Measurements from ENCODE around the gene CTRB1.

The CTRB1 gene

DNA sequence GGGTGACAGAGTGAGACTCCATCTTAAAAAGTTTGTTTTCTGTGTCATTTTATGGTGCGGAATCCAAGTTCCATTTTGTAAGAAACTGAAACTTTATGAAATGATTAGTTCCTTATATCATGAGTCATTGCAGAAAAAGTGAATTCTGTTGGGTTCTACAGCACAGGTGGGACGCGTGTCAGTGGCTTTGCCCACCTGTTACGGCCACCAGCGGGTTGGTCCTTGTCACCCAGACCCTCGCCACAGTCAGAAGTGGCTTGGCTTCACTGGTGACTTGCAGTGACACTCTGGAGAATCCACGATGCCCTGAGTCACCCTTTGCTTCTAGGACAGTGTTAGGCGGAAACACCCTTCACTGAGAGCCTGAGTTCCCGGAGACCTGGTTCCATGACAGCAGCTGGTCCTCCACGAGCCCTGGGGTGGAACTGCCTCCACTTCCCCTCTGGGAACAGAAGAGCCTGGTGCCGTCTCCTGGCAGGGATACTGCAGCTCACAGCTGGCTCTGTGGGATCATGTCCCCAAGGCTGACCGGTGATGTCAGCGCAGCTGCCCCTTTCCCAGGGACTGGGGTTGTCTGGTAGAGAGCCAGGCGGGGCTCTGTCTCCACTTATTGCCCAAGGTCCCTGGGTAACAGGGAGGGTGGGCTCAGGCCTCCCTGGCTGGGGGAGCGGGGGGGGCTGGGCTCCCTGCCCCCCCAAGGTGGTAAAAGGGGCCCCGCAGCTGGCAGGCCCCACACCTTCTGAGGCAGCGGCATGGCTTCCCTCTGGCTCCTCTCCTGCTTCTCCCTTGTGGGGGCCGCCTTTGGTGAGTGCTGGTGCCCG, at the start of gene CTRB1:
Gene CTRB1 (plus strand): TSS at position 733 of the 821 bp plus-strand sequence. CDS start 20 bp downstream, at position 753.
- no peaks in the 10 kb centered on the region for H3K27me3 ChIP-seq (ENCODE audit: insufficient read depth, low read length)
- H3K27ac ChIP-seq (ENCODE audit: low read depth, low read length), result no peak within 1 kb of the TSS
- H3K36me3 ChIP-seq (ENCODE audit: insufficient read depth, low read length), result no peaks in the 10 kb centered on the region
- no peak within 1 kb of the TSS for H2AFZ ChIP-seq (ENCODE audit: low read length, unreplicated experiment)
- H3K4me3 ChIP-seq (ENCODE audit: low read depth, low read length), result no peak within 1 kb of the TSS
- peaks cover 3% of the 10 kb centered on the region for H3K4me1 ChIP-seq (ENCODE audit: control insufficient read depth, insufficient read depth, low read length, unreplicated experiment)
- no peaks in the 10 kb centered on the region for H3K79me2 ChIP-seq (ENCODE audit: control insufficient read depth, insufficient read depth, low read length, unreplicated experiment)

DNA sequence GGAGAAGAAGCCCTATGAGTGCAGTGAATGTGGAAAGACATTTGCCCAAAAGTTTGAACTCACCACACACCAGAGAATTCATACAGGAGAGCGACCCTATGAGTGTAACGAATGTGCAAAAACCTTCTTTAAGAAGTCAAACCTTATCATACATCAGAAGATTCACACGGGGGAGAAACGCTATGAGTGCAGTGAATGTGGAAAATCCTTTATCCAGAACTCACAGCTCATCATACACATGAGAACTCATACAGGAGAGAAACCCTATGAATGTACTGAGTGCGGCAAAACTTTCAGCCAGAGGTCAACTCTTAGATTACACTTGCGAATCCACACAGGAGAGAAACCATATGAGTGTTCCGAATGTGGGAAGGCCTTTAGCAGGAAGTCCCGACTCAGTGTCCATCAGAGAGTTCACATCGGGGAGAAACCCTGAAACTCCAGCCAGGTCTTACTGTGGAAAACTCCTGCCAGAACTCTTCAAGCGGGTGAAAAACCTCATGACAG, 48.8 kb upstream of the CTRB1 start:
- Histone ChIP-seq H3K4me3 (ENCODE audit: low read depth, low read length) (no peak overlapping the region), H3K4me1 (ENCODE audit: control insufficient read depth, insufficient read depth, low read length, unreplicated experiment) (no peaks in the 10 kb centered on the region), H3K79me2 (ENCODE audit: control insufficient read depth, insufficient read depth, low read length, unreplicated experiment) (no peaks in the 10 kb centered on the region), H3K36me3 (ENCODE audit: insufficient read depth, low read length) (peaks cover 71% of the 10 kb centered on the region), H3K27me3 (ENCODE audit: insufficient read depth, low read length) (no peaks in the 10 kb centered on the region), H2AFZ (ENCODE audit: low read length, unreplicated experiment) (no peak overlapping the region), H3K27ac (ENCODE audit: low read depth, low read length) (no peak overlapping the region)

DNA sequence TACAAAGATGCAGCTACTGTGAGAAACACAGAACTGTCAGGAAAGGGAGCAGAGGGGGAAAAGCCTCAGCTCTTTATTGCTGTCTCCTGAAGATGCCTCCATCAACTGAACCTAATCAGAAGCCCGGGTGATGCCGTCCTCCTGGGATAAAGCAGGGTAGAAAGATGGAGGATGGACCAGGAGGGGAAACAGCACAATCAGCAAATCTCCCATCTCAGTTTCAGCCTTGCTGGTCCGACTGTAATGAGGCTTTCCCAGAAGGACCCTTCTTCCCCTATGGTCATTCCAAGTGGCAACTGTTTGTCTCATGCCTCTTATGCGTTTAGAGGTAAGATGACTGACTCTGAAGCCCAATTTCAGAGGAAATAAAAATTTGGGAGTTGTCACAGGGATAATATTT, 46.2 kb upstream of the CTRB1 start:
- Histone ChIP-seq H3K36me3 (ENCODE audit: insufficient read depth, low read length) (peaks cover 49% of the 10 kb centered on the region), H3K79me2 (ENCODE audit: control insufficient read depth, insufficient read depth, low read length, unreplicated experiment) (no peaks in the 10 kb centered on the region), H2AFZ (ENCODE audit: low read length, unreplicated experiment) (no peak overlapping the region)

DNA sequence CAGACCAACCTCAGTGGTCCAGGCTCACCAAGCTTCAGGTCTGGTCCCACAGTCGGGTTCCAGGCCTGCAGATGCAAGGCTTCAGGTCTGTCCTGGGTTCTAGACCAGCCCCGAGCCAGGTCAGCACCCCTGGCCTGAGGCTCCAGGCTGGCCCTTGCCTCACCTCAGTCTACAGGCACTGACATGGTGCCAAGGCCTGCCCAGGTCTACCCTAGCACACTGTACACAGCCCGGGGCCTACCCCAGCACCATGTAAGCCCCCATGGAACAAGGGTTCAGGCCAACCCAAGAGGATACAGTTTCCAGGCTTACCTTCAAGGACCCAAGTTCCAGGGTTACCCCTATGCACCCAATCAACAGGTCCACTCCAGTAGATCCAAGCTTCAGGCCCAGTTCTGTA, 43.7 kb upstream of the CTRB1 start:
- H3K4me1 ChIP-seq (ENCODE audit: control insufficient read depth, insufficient read depth, low read length, unreplicated experiment), result no peaks in the 10 kb centered on the region
- no peaks in the 10 kb centered on the region for H3K27me3 ChIP-seq (ENCODE audit: insufficient read depth, low read length)
- H3K79me2 ChIP-seq (ENCODE audit: control insufficient read depth, insufficient read depth, low read length, unreplicated experiment), result no peaks in the 10 kb centered on the region
- no peak overlapping the region for H3K4me3 ChIP-seq (ENCODE audit: low read depth, low read length)
- peaks cover 24% of the 10 kb centered on the region for H3K36me3 ChIP-seq (ENCODE audit: insufficient read depth, low read length)
- no peak overlapping the region for H2AFZ ChIP-seq (ENCODE audit: low read length, unreplicated experiment)
- H3K27ac ChIP-seq (ENCODE audit: low read depth, low read length), result no peak overlapping the region

More for the DNA sequence above, 46.2 kb upstream of the CTRB1 start:
- Histone ChIP-seq H3K27ac (ENCODE audit: low read depth, low read length) (no peak overlapping the region), H3K4me1 (ENCODE audit: control insufficient read depth, insufficient read depth, low read length, unreplicated experiment) (no peaks in the 10 kb centered on the region), H3K4me3 (ENCODE audit: low read depth, low read length) (no peak overlapping the region), H3K27me3 (ENCODE audit: insufficient read depth, low read length) (no peaks in the 10 kb centered on the region)

DNA sequence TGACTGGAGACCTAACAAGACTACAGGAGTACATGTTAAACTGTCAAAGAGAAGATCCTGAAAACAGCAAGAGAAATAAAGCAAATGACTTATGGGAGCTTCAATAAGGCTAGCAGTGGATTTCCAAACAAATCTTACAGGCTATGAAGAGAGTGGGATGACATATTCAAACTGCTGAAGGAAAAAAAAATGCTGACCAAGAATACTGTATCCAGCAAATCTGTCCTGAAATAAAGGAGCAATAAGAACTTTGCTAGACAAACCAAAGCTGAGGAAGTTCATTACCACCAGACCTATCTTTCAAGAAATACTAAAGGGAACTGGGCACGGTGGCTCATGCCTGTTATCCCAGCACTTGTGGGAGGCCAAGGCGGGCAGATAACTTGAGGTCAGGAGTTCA, 41.9 kb upstream of the CTRB1 start:
- Histone ChIP-seq H2AFZ (ENCODE audit: low read length, unreplicated experiment) (no peak overlapping the region), H3K4me1 (ENCODE audit: control insufficient read depth, insufficient read depth, low read length, unreplicated experiment) (no peaks in the 10 kb centered on the region), H3K27ac (ENCODE audit: low read depth, low read length) (no peak overlapping the region), H3K36me3 (ENCODE audit: insufficient read depth, low read length) (peaks cover 5% of the 10 kb centered on the region; the same call in 1 of the 2 replicates), H3K4me3 (ENCODE audit: low read depth, low read length) (no peak overlapping the region), H3K27me3 (ENCODE audit: insufficient read depth, low read length) (peaks cover 7% of the 10 kb centered on the region; the same call in 1 of the 2 replicates), H3K79me2 (ENCODE audit: control insufficient read depth, insufficient read depth, low read length, unreplicated experiment) (no peaks in the 10 kb centered on the region)

DNA sequence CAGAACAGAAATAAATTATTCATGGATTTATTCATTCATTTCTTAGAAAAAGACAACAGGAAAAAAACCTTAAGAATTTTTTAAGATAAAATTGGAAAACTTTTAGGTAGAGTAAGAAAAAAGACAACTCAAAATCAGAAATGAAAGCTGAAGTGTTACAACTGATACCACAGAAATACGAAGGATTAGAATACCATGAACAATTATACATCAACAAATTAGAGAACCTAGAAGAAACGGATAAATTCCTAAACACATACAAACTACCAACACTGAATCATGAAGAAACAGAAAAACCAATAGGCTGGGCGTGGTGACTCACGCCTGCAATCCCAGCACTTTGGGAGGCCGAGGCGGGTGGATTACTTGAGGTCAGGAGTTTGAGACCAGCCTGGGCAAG, 39.6 kb upstream of the CTRB1 start:
- Histone ChIP-seq H3K4me1 (ENCODE audit: control insufficient read depth, insufficient read depth, low read length, unreplicated experiment) (no peaks in the 10 kb centered on the region), H3K27me3 (ENCODE audit: insufficient read depth, low read length) (peaks cover 16% of the 10 kb centered on the region; the same call in 1 of the 2 replicates), H3K79me2 (ENCODE audit: control insufficient read depth, insufficient read depth, low read length, unreplicated experiment) (no peaks in the 10 kb centered on the region), H2AFZ (ENCODE audit: low read length, unreplicated experiment) (no peak overlapping the region), H3K4me3 (ENCODE audit: low read depth, low read length) (no peak overlapping the region), H3K36me3 (ENCODE audit: insufficient read depth, low read length) (no peaks in the 10 kb centered on the region), H3K27ac (ENCODE audit: low read depth, low read length) (no peak overlapping the region)

DNA sequence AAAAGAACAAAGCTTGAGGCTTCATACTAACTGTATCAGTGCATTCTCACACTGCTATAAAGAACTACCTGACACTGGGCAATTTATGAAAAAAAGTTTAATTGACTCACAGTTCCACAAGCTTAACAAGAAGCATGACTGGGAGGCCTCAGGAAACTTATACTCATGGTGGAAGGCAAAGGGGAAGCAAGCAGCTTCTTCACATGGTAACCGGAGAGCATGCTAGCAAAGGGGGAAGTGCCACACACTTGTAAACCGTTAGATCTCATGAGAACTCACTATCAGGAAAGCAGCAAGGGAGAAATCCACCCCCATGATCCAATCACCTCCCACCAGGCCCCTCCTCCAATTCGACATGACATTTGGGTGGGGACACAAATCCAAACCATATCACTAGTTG, 37.2 kb upstream of the CTRB1 start:
- no peaks in the 10 kb centered on the region for H3K79me2 ChIP-seq (ENCODE audit: control insufficient read depth, insufficient read depth, low read length, unreplicated experiment)
- H3K36me3 ChIP-seq (ENCODE audit: insufficient read depth, low read length), result no peaks in the 10 kb centered on the region
- H3K4me1 ChIP-seq (ENCODE audit: control insufficient read depth, insufficient read depth, low read length, unreplicated experiment), result no peaks in the 10 kb centered on the region
- H3K27me3 ChIP-seq (ENCODE audit: insufficient read depth, low read length), result peaks cover 16% of the 10 kb centered on the region; the same call in 1 of the 2 replicates
- no peak overlapping the region for H2AFZ ChIP-seq (ENCODE audit: low read length, unreplicated experiment)
- H3K27ac ChIP-seq (ENCODE audit: low read depth, low read length), result no peak overlapping the region
- H3K4me3 ChIP-seq (ENCODE audit: low read depth, low read length), result no peak overlapping the region

DNA sequence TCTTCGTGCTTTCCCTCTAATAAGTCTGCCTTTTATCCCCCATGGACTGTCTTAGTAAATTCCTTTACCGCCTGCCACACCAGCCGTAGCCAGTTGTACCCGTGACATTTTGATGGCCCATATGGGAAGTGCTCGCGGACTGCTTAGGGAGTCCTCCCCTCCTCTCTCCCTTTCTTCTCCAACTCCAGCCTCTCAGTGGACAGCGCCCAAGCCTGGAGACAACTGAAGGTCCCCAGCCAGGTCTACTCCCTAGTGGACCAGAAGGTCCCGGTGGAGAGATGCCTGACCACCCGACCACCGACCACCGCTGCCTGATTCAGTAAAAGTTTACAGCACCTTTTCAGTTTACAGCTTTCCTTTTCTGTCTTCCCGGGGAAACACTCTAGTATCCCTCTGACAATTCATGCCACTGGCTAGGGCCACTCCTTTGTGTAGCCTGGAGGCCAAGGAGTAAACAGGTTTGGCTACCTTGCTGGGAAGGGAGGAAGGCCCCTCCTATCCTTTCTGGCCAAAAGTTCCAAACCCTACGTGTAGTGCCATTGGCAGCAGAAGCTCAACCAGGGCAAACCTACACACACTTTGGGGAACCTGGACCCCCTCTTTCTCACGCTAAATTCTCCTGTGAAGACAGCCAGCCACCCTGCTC, 29.8 kb upstream of the CTRB1 start:
- Histone ChIP-seq H3K36me3 (ENCODE audit: insufficient read depth, low read length) (no peaks in the 10 kb centered on the region), H3K79me2 (ENCODE audit: control insufficient read depth, insufficient read depth, low read length, unreplicated experiment) (no peaks in the 10 kb centered on the region), H2AFZ (ENCODE audit: low read length, unreplicated experiment) (no peak overlapping the region), H3K4me1 (ENCODE audit: control insufficient read depth, insufficient read depth, low read length, unreplicated experiment) (no peaks in the 10 kb centered on the region), H3K4me3 (ENCODE audit: low read depth, low read length) (no peak overlapping the region), H3K27ac (ENCODE audit: low read depth, low read length) (no peak overlapping the region), H3K27me3 (ENCODE audit: insufficient read depth, low read length) (peaks cover 21% of the 10 kb centered on the region)

DNA sequence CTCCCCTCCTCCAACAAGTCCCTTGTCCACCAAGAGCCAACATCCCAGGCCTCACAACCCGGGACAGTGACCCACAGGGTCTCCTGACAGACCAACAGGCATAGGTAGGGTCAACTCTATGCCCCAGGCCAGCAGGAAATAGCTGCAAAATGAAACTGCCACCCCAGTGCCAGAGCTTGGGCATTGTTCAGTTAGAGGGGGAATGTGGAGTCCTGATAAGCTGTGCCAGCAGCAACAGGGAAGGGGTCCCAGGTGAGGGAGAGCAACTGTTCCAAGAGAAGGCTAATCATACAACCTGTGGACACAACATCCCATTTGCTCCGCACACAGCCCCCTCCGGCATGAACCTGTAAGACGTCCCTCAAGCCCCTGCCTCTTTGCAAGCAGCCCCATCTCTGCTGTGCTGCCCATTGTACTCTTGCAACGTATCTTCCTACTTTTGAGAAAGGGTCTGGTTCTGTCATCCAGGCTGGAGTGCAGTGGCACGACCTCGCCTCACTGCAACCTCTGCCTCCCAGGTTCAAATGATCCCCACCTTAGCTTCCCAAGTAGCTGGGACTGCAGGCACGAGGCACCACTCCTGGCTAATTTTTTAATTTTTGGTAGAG, 29.0 kb upstream of the CTRB1 start:
- peaks cover 21% of the 10 kb centered on the region for H3K27me3 ChIP-seq (ENCODE audit: insufficient read depth, low read length)
- no peak overlapping the region for H2AFZ ChIP-seq (ENCODE audit: low read length, unreplicated experiment)
- H3K27ac ChIP-seq (ENCODE audit: low read depth, low read length), result no peak overlapping the region
- no peaks in the 10 kb centered on the region for H3K4me1 ChIP-seq (ENCODE audit: control insufficient read depth, insufficient read depth, low read length, unreplicated experiment)
- H3K79me2 ChIP-seq (ENCODE audit: control insufficient read depth, insufficient read depth, low read length, unreplicated experiment), result no peaks in the 10 kb centered on the region
- no peak overlapping the region for H3K4me3 ChIP-seq (ENCODE audit: low read depth, low read length)
- H3K36me3 ChIP-seq (ENCODE audit: insufficient read depth, low read length), result no peaks in the 10 kb centered on the region

DNA sequence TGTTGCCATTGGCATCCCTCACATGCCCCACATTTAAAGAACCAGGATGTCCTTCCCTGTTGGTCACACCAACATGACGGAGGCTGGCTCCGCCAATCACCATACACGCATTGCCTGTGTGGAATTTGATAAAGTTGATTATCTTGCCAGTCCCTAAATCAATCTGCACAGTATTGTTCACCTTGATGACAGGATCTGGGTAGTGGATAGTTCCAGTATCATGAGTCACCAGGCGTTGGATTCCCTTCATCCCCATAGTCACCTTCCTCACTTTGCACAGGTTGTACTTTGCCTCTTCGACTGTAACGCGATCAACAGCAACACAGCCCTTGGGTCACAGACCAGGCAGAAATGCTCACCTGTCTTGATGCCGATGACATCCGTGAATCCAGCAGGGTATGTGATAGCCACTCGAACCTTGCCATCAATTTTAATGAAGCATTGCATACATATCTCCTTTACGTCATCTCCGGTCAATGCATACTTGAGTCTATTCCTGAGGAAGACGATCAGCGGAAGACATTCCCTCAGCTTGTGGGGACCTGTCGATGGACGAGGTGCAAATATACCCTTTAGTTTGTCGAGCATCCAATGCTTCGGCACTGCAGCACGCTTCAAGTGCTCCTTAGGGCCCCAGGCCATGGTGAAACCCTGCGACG, 26.1 kb upstream of the CTRB1 start:
- no peak overlapping the region for H2AFZ ChIP-seq (ENCODE audit: low read length, unreplicated experiment)
- H3K27me3 ChIP-seq (ENCODE audit: insufficient read depth, low read length), result peaks cover 37% of the 10 kb centered on the region
- no peaks in the 10 kb centered on the region for H3K36me3 ChIP-seq (ENCODE audit: insufficient read depth, low read length)
- H3K27ac ChIP-seq (ENCODE audit: low read depth, low read length), result no peak overlapping the region
- H3K4me1 ChIP-seq (ENCODE audit: control insufficient read depth, insufficient read depth, low read length, unreplicated experiment), result no peaks in the 10 kb centered on the region
- H3K79me2 ChIP-seq (ENCODE audit: control insufficient read depth, insufficient read depth, low read length, unreplicated experiment), result no peaks in the 10 kb centered on the region
- H3K4me3 ChIP-seq (ENCODE audit: low read depth, low read length), result no peak overlapping the region

Data from ACC112 (cell line).